GM12878 (cell line): ENCODE data around the gene PLPP3. TPM values are rescaled to one million over a fixed set of nuclear protein-coding genes. Genes with fewer than 3 reads are reported as not detected.

Experiments
- ATAC-seq: fragments of 200-7000 bp; cut with Tn5 transposase; 3 replicates; pipeline ENCODE4 v1.9.1; 2020; ENCODE audit warnings: mild to moderate bottlenecking, moderate library complexity
- BruUV-seq: library from RNA; stranded (reverse); fragments of 400-500 nt; replicated peaks from 2 replicates; lab custom pipeline; 2021; lab: Mats Ljungman, UMichigan
- CTCF ChIA-PET: fragments of 300-600 bp; sonication (Branson Sonifier 250); formaldehyde crosslinking; extraction: SDS; loops from one replicate; lab custom pipeline; 2021; ENCODE audit warnings: inconsistent platforms; lab: Yijun Ruan, JAX
- POLR2A ChIA-PET: fragments of 350-600 bp; formaldehyde crosslinking; extraction: SDS; loops from one replicate; lab custom pipeline; 2021; ENCODE audit warnings: inconsistent platforms; lab: Charles Lee
- RAD21 ChIA-PET: fragments of 300-600 bp; sonication (Branson Sonifier 250); formaldehyde crosslinking; loops from one replicate; lab custom pipeline; 2023; ENCODE audit warnings: antibody characterized with exemption; ENCODE audit not compliant: unreplicated experiment; lab: Charles Lee
- SMC1A ChIA-PET: fragments of 300-600 bp; sonication (Branson Sonifier 250); formaldehyde crosslinking; loops from one replicate; lab custom pipeline; 2023; ENCODE audit not compliant: unreplicated experiment, uncharacterized antibody; lab: Charles Lee
- DNase-seq: peaks from one replicate; pipeline ENCODE4 v3.0.0-alpha.2; 2011; ENCODE audit warnings: low read depth, low spot score
- FAIRE-seq: peaks from 3 replicates; lab custom pipeline; 2011; peaks lifted over from hg19 to GRCh38; lab: Jason Lieb, UNC
- H2AFZ ChIP-seq: 2 replicates; pipeline ENCODE4 v1.6.0; 2011; ENCODE audit warnings: low read depth, low read length, control low read depth; ENCODE audit not compliant: control insufficient read depth
- H3K27ac ChIP-seq: 2 replicates; pipeline ENCODE4 v1.5.1; 2011; ENCODE audit warnings: control low read depth; ENCODE audit not compliant: control insufficient read depth, insufficient read depth
- H3K27me3 ChIP-seq, 2 experiments: replicated peaks in 1 of 2; 2 replicates each; pipeline versions ENCODE4 v1.6.0 to v1.6.1; 2011; ENCODE audit warnings: low read length in 1 of 2; ENCODE audit not compliant: control insufficient read depth in 2 of 2, insufficient read depth in 2 of 2
- H3K36me3 ChIP-seq, 2 experiments: 2 replicates each; pipeline ENCODE4 v1.5.1; 2011; ENCODE audit warnings: low read length in 1 of 2; ENCODE audit not compliant: control insufficient read depth in 2 of 2, insufficient read depth in 2 of 2
- H3K4me1 ChIP-seq: 2 replicates; pipeline ENCODE4 v1.6.1; 2011; ENCODE audit warnings: mild to moderate bottlenecking, low read length, moderate library complexity, mixed read lengths; ENCODE audit not compliant: control insufficient read depth, insufficient read depth
- H3K4me2 ChIP-seq: 2 replicates; pipeline ENCODE4 v1.6.0; 2011; ENCODE audit warnings: control low read depth; ENCODE audit not compliant: control insufficient read depth, insufficient read depth
- H3K4me3 ChIP-seq: fragments of 200-600 bp; sonication (generic); 2 replicates; pipeline ENCODE4 v1.5.1; 2016
- H3K79me2 ChIP-seq: 2 replicates; pipeline ENCODE4 v1.6.0; 2011; ENCODE audit warnings: low read length; ENCODE audit not compliant: control insufficient read depth, insufficient read depth
- H3K9ac ChIP-seq: 2 replicates; pipeline ENCODE4 v1.8.0; 2011; ENCODE audit warnings: low read length, control low read depth, mixed read lengths; ENCODE audit not compliant: control insufficient read depth, insufficient read depth
- H3K9me3 ChIP-seq: replicated peaks from 3 replicates; pipeline ENCODE4 v1.5.1; 2011; ENCODE audit warnings: mild to moderate bottlenecking, low read length; ENCODE audit not compliant: control insufficient read depth, insufficient read depth
- H4K20me1 ChIP-seq: 2 replicates; pipeline ENCODE4 v1.6.0; 2011; ENCODE audit not compliant: control insufficient read depth, insufficient read depth
- MXI1 ChIP-seq: fragments of 150-350 bp; IDR thresholded peaks from 2 replicates; pipeline ENCODE4 v1.6.1; 2011; ENCODE audit warnings: low read depth, mild to moderate bottlenecking, inconsistent platforms, low read length, improper control_type of control experiment
- USF1 ChIP-seq: IDR thresholded peaks from 2 replicates; pipeline ENCODE4 v1.6.1; 2011; ENCODE audit warnings: borderline replicate concordance, low read depth, mild to moderate bottlenecking, moderate library complexity, mixed read lengths, low read length; ENCODE audit not compliant: insufficient read depth; ENCODE audit errors: extremely low read length
- ZBTB11 ChIP-seq: fragments of 450-650 bp; formaldehyde crosslinking; IDR thresholded peaks from 2 replicates; pipeline ENCODE4 v1.5.0; 2022; ENCODE audit warnings: mild to moderate bottlenecking, missing genetic modification characterization
- ZZZ3 ChIP-seq: IDR thresholded peaks from 2 replicates; pipeline ENCODE4 v1.6.1; 2011; ENCODE audit warnings: low read depth; ENCODE audit not compliant: control insufficient read depth, insufficient read length
- WGBS: methylation state at CpG from one replicate; pipeline ENCODE4 v1.1.6; 2016; ENCODE audit warnings: low lambda C conversion rate; ENCODE audit not compliant: insufficient replicate concordance, insufficient coverage; ENCODE audit errors: missing lambda C conversion rate; 5-methylcytosine and 5-hydroxymethylcytosine counted together
- in situ Hi-C: fragments of 300-500 bp; cut with MboI; formaldehyde crosslinking; loops from 9 replicates; pipeline ENCODE4 v1.14.3; 2018; ENCODE audit warnings: mixed read lengths
- intact Hi-C: fragments of 100-400 bp; cut with micrococcal nuclease; formaldehyde crosslinking; loops from one replicate; pipeline ENCODE4 v1.14.2; 2022; ENCODE audit not compliant: unreplicated experiment
- polyA plus RNA-seq, 11 experiments: library from polyadenylated mRNA; depleted of rRNA in 4 of 11; unstranded in 6 of 11; stranded (reverse) in 5 of 11; fragments of >200 nt; fragmentation: Nextera tagmentation in 4 of 11; fragmentation: Illumina TruSeq in 1 of 11; extraction: Ambion mirVana in 4 of 11; extraction: Trizol in 1 of 11; gene quantifications; 1 replicate in 1 of 11; 2 replicates in 10 of 11; pipeline versions ENCODE4 v1.2.1 to v1.2.3, GENCODE V29; 2011 to 2016; ENCODE audit warnings: inconsistent platforms in 2 of 11, missing spikeins in 2 of 11, low read depth in 1 of 11
- total RNA-seq, 4 experiments: library from RNA; depleted of rRNA in 3 of 4; stranded (reverse); fragments of >200 nt in 3 of 4; fragmentation: Illumina TruSeq in 1 of 4; extraction: Trizol in 1 of 4; gene quantifications; 2 replicates each; pipeline versions ENCODE4 v1.2.1 to v1.2.3, GENCODE V29; 2013 to 2021

PLPP3 gene
- total and polyA plus RNA-seq, 10 of the 15 experiments (the other 5 are each of a cell fraction or from before 2014, with no cell fraction given): 6.4 to 26.8 (median 9.5) TPM

- Histone ChIP-seq H3K27ac (no peak overlapping the region), H3K4me3 (no peak overlapping the region)
- intact Hi-C loops: no loop called here
- CTCF ChIA-PET: no interaction called here
- no peak for TF ChIP-seq ZZZ3
- TF ChIP-seq USF1: no peak
- no peak for TF ChIP-seq ZBTB11 (CRISPR knock-in tag)
- TF ChIP-seq MXI1: no peak
- TF ChIP-seq, all 136 proteins: peak for 0
- RAD21 ChIA-PET: interaction anchor here (5.9 kb wide), 1 partner anchor 94 kb away, joined by 63 read pairs; the partner anchor contains the start of gene PLPP3
- no peak for FAIRE-seq
- H3K4me2 ChIP-seq: no peak overlapping the region
- no peak for DNase-seq
- 43% methylated on average over 1 of the region's 1 CpG for WGBS
- POLR2A ChIA-PET: no interaction called here
- in situ Hi-C loops: no loop called here
- no peak overlapping the region for H2AFZ ChIP-seq
- H3K36me3 ChIP-seq: no peaks in the 10 kb centered on the region
- H3K27me3 ChIP-seq: no peaks in the 10 kb centered on the region; a peak in 1 of 4 replicates
- SMC1A ChIA-PET: interaction anchor here (0.7 to 5.4 kb wide), 7 partner anchors 15 to 103 kb away, joined by 3 to 30 read pairs (median 3); no protein-coding TSS in a partner anchor
- no peak overlapping the region for H3K9ac ChIP-seq
- H4K20me1 ChIP-seq: no peaks in the 10 kb centered on the region
- no peaks in the 10 kb centered on the region for H3K79me2 ChIP-seq
- BruUV-seq: no TSS peak
- no peak; the same call in 2 of the 3 replicates for ATAC-seq
- no peaks in the 10 kb centered on the region for H3K9me3 ChIP-seq
- H3K4me1 ChIP-seq: no peaks in the 10 kb centered on the region
Measured at GRCh38 chr1:56483104-56483503, 96.3 kb downstream of the PLPP3 start.
